HUES64 (cell line): ENCODE results near the gene MRPL28.

Experiments used
- H3K27ac ChIP-seq: 2 replicates; pipeline ENCODE4 v1.7.0; 2013; ENCODE audit warnings: low read depth, low read length, inconsistent platforms
- H3K27me3 ChIP-seq: 2 replicates; pipeline ENCODE4 v1.6.1; 2013; ENCODE audit warnings: mild to moderate bottlenecking, low read length; ENCODE audit not compliant: insufficient read depth
- H3K36me3 ChIP-seq: 2 replicates; pipeline ENCODE4 v1.6.1; 2013; ENCODE audit warnings: mild to moderate bottlenecking, low read length; ENCODE audit not compliant: insufficient read depth
- H3K4me1 ChIP-seq: 2 replicates; pipeline ENCODE4 v1.6.1; 2013; ENCODE audit warnings: mild to moderate bottlenecking, low read length, moderate library complexity; ENCODE audit not compliant: insufficient read depth
- H3K4me3 ChIP-seq: 2 replicates; pipeline ENCODE4 v1.5.1; 2013; ENCODE audit warnings: mild to moderate bottlenecking, low read length, moderate library complexity
- H3K9ac ChIP-seq: 2 replicates; pipeline ENCODE4 v1.6.1; 2013; ENCODE audit warnings: mild to moderate bottlenecking, low read depth, low read length
- H3K9me3 ChIP-seq: 2 replicates; pipeline ENCODE4 v1.6.1; 2013; ENCODE audit warnings: low read depth, low read length; ENCODE audit not compliant: insufficient read depth
- WGBS: fragments of 150-250, 120-280 bp; methylation state at CpG from one replicate; pipeline ENCODE4 v1.1.7; 2013; ENCODE audit warnings: missing lambda C conversion rate; 5-methylcytosine and 5-hydroxymethylcytosine counted together

Gene MRPL28

GRCh38 chr16:400061-400591 lies 29.8 kb upstream of the MRPL28 start:
- Histone ChIP-seq H3K9ac (no peak overlapping the region), H3K27ac (no peak overlapping the region), H3K4me1 (peaks cover 14% of the 10 kb centered on the region), H3K27me3 (no peaks in the 10 kb centered on the region), H3K36me3 (peaks cover 22% of the 10 kb centered on the region), H3K4me3 (peak overlapping the region; percentile 92; the same call in 1 of the 2 replicates), H3K9me3 (no peaks in the 10 kb centered on the region)
- 78% methylated on average over 9 of the region's 10 CpGs for WGBS

DNA sequence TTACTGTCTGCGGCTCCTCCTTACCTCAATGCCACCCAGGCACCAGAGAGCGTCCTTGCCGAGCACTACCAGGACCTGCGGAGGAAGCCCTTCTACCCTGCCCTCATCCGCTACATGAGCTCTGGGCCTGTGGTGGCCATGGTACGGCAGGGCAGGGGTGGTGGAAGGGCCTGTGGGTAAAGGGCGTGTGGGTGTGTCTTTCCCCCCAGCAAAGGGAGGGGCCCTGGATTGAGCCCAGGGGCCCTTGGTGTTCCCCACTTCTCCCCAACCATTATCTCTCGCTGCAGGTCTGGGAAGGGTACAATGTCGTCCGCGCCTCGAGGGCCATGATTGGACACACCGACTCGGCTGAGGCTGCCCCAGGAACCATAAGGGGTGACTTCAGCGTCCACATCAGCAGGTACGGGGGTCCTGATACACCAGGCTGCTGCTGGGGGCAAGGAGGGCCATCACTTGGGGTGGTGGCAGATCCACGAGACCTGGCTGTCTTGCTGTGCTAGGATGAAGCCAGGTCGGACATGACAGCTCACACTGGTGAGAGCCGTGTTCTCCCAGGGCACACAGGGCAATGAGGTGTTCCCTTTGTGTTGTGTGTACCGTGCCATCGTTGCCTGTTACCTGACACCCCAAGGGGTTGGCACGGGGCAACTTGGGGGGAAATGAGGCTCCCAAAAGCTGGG lies 29.1 kb upstream of the MRPL28 start:
- Histone ChIP-seq H3K4me1 (peaks cover 14% of the 10 kb centered on the region), H3K9ac (no peak overlapping the region), H3K27ac (no peak overlapping the region; the same call in 1 of the 2 replicates), H3K4me3 (no peak overlapping the region), H3K9me3 (no peaks in the 10 kb centered on the region), H3K36me3 (peaks cover 22% of the 10 kb centered on the region), H3K27me3 (no peaks in the 10 kb centered on the region)
- 92% methylated on average over 22 of the region's 22 CpGs for WGBS

- Histone ChIP-seq H3K4me3 (no peak overlapping the region), H3K4me1 (peaks cover 14% of the 10 kb centered on the region)
Measured at GRCh38 chr16:398561-399339, 28.4 kb upstream of the MRPL28 start.

DNA sequence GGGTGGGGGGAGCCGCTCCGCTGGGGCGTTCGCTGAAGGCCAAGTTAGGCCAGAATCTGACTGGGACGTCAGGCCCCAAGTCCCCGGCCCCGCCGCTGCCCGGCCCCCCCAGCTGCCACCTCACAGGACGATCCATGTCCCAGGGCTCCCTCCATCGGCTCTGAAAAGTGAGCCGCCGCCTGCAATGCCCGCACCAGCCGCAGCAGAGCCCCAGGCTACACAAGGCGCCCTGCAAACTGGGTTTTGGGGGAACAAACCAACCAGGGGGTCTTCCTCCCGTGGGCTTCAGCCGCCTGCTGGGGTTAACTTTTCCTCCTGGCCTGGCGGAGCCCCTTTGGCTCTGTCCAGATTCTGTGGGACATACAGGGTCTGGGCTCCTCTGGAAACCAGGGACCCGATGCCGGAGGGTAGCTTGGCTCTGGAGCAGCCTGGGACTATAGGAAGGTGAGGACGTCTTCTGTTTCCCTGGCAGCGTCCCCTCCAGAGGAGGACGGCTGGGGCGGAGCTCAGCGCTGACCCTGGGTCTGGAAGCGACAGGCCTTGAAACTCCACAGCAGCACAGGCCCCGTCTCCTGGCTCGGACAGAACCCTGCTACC lies 27.5 kb upstream of the MRPL28 start:
- Histone ChIP-seq H3K9me3 (no peaks in the 10 kb centered on the region), H3K9ac (peak overlapping the region; percentile 45; the same call in 1 of the 2 replicates), H3K27ac (peak overlapping the region; percentile 70; the same call in 1 of the 2 replicates), H3K4me1 (peaks cover 14% of the 10 kb centered on the region), H3K36me3 (peaks cover 22% of the 10 kb centered on the region), H3K27me3 (no peaks in the 10 kb centered on the region), H3K4me3 (peak overlapping the region; percentile 32)
- 39% methylated on average over 29 of the region's 29 CpGs for WGBS

More at GRCh38 chr16:398561-399339, 28.4 kb upstream of the MRPL28 start:
- Histone ChIP-seq H3K36me3 (peaks cover 22% of the 10 kb centered on the region), H3K27me3 (no peaks in the 10 kb centered on the region), H3K9me3 (no peaks in the 10 kb centered on the region), H3K27ac (peak overlapping the region; percentile 70), H3K9ac (no peak overlapping the region)
- 88% methylated on average over 24 of the region's 24 CpGs for WGBS

DNA sequence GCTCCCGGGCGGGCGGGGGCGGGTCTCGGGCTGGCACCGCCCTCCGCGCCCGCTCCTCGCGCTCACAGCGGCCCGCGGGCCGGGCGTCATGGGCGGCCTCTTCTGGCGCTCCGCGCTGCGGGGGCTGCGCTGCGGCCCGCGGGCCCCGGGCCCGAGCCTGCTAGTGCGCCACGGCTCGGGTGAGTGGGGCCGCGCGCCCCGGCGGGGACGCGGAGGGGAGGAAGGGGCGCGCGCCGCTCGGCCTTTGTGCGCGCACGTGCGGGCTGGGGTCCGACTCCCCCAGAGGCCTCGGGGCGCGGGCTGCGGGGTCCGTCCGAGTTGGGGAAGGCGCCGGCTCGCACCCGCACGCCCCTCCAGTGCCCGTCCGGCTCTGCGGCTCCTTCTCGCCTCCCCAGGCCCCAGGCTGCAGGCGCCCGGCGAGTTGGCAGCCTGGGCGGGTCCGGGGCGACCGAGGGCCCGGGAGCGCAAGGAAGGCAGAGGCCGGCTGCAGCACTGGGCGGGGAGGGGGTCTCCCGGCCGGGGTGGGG lies 26.9 kb upstream of the MRPL28 start, which contains the start of gene NME4:
Gene NME4, plus strand, starts transcription at position 65 of the 527 bp plus-strand sequence. Its CDS starts 24 bp downstream, at position 89.
- H3K4me1 ChIP-seq, result peaks cover 14% of the 10 kb centered on the region
- H3K27ac ChIP-seq, result peak within 1 kb of the TSS; percentile 89; the same call in 1 of the 2 replicates
- H3K9ac ChIP-seq, result peak within 1 kb of the TSS; percentile 95

GRCh38 chr16:396605-397004 lies 26.3 kb upstream of the MRPL28 start:
- 6% methylated on average over 22 of the region's 22 CpGs for WGBS
- H3K36me3 ChIP-seq, result peaks cover 22% of the 10 kb centered on the region
- H3K9me3 ChIP-seq, result 0 out of 2 replicates have a peak, but pooled peaks cover 4% of the 10 kb centered on the region
- peak overlapping the region; percentile 68 for H3K4me3 ChIP-seq
- H3K4me1 ChIP-seq, result peaks cover 14% of the 10 kb centered on the region
- peak overlapping the region; percentile 84; the same call in 1 of the 2 replicates for H3K27ac ChIP-seq
- H3K27me3 ChIP-seq, result no peaks in the 10 kb centered on the region
- peak overlapping the region; percentile 68 for H3K9ac ChIP-seq

More for the DNA sequence above, 26.9 kb upstream of the MRPL28 start, which contains the start of gene NME4:
- Histone ChIP-seq H3K4me3 (peak within 1 kb of the TSS; percentile 68), H3K27me3 (no peaks in the 10 kb centered on the region), H3K9me3 (0 out of 2 replicates have a peak, but pooled peaks cover under 1% of the 10 kb centered on the region), H3K36me3 (peaks cover 22% of the 10 kb centered on the region)
- under 1% methylated on average over 70 of the region's 75 CpGs for WGBS

DNA sequence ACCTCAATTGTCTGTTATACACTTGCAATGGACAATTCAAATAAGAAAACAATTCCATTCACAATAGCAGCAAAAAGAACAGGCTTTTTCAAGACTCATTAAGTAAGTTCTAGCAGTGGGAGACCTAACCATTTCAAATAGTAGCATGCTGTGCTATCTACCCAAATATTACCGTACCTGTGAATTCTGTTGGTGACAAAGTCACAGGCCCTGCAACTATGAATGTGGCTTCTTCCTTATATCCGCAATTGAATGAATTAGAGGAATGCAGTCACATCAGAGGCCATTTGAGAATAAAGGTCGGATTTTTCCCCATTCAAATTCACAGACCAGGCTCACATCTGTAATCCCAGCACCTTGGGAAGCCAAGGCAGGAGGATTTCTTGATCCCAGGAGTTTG lies 25.9 kb upstream of the MRPL28 start:
- Histone ChIP-seq H3K4me3 (peak overlapping the region; percentile 68), H3K27me3 (no peaks in the 10 kb centered on the region), H3K9me3 (0 out of 2 replicates have a peak, but pooled peaks cover 4% of the 10 kb centered on the region), H3K4me1 (peaks cover 14% of the 10 kb centered on the region), H3K36me3 (peaks cover 22% of the 10 kb centered on the region), H3K9ac (peak overlapping the region; percentile 68), H3K27ac (peak overlapping the region; percentile 84; the same call in 1 of the 2 replicates)
- WGBS, result 27% methylated on average over 3 of the region's 3 CpGs

- 0 out of 2 replicates have a peak, but pooled peaks cover 4% of the 10 kb centered on the region for H3K9me3 ChIP-seq
Measured at GRCh38 chr16:392450-393030, 22.2 kb upstream of the MRPL28 start.

DNA sequence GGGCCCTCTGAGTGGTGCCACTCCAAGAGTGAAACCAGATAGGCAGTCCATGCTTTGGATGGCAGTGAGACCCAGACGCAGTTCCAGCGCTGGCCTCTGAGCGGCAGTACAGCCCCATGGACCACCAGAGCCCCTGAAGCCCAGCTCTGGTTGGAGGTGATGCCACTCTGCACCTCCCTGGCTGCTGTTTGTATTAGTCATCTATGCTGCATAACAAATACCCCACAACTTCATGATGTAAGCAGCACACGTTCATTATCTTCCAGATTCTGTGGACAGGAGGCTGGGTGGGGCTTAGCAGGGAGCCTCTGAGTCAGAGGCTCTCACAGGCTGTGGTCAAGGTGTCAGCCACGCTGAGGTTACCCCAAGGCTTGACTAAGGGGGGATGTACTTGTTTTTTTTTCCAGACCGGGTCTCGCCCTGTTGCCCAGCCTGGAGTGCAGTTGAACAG lies 21.6 kb upstream of the MRPL28 start:
- Histone ChIP-seq H3K9me3 (0 out of 2 replicates have a peak, but pooled peaks cover 4% of the 10 kb centered on the region), H3K9ac (no peak overlapping the region), H3K4me1 (peaks cover 6% of the 10 kb centered on the region; the same call in 1 of the 2 replicates), H3K36me3 (no peaks in the 10 kb centered on the region), H3K27ac (no peak overlapping the region), H3K27me3 (no peaks in the 10 kb centered on the region), H3K4me3 (no peak overlapping the region)
- WGBS, result 59% methylated on average over 7 of the region's 7 CpGs

More at GRCh38 chr16:392450-393030, 22.2 kb upstream of the MRPL28 start:
- Histone ChIP-seq H3K4me3 (no peak overlapping the region), H3K36me3 (no peaks in the 10 kb centered on the region), H3K27me3 (no peaks in the 10 kb centered on the region), H3K9ac (no peak overlapping the region), H3K4me1 (peaks cover 6% of the 10 kb centered on the region; the same call in 1 of the 2 replicates), H3K27ac (no peak overlapping the region)
- 94% methylated on average over 7 of the region's 7 CpGs for WGBS

DNA sequence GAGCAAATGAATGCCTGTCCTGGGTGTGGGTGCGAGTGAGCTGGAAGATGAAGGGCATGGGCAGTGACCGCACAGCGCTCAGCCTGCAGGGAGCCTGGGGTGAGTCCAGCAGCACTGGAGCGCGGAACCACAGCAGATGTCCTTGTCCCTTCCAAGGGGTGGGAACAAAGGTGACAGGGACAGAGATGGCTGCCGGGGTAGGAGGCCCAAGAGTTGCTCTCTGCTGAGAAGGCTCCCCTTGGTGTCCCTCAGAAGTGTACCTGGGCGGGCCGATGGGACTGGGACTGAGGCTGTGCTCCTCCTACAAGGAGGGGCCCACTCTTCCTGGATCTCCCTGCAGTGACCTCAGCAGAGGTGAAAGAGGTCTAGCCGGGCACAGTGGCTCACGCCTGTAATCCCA lies 19.0 kb upstream of the MRPL28 start:
- 0 out of 2 replicates have a peak, but pooled peaks cover 4% of the 10 kb centered on the region for H3K9me3 ChIP-seq
- no peaks in the 10 kb centered on the region for H3K36me3 ChIP-seq
- peaks cover under 1% of the 10 kb centered on the region; the same call in 1 of the 2 replicates for H3K4me1 ChIP-seq
- H3K27ac ChIP-seq, result no peak overlapping the region
- 88% methylated on average over 10 of the region's 10 CpGs for WGBS
- no peak overlapping the region for H3K9ac ChIP-seq
- no peaks in the 10 kb centered on the region for H3K27me3 ChIP-seq
- H3K4me3 ChIP-seq, result no peak overlapping the region
